Endometrial microvascular endothelial cells (primary cell): ENCODE data around the gene DCAF16. TPM values are rescaled to one million over a fixed set of nuclear protein-coding genes. Genes with fewer than 3 reads are reported as not detected.

Experiments
- in situ Hi-C: cut with HindIII; loops from 2 replicates; pipeline ENCODE4 v1.10.0; 2017; ENCODE audit warnings: low sequenced_read_pairs, low pct_unique_long_range_greater_than_20kb; ENCODE audit errors: inconsistent ontology term
- total RNA-seq: library from RNA; depleted of rRNA; stranded (reverse); fragments of >200 nt; gene quantifications from one replicate; pipeline ENCODE4 v1.2.3, GENCODE V29; 2015; ENCODE audit errors: inconsistent ontology term

Gene DCAF16
- total RNA-seq, 1 donor from 2014 or later = 17.5 TPM

DNA sequence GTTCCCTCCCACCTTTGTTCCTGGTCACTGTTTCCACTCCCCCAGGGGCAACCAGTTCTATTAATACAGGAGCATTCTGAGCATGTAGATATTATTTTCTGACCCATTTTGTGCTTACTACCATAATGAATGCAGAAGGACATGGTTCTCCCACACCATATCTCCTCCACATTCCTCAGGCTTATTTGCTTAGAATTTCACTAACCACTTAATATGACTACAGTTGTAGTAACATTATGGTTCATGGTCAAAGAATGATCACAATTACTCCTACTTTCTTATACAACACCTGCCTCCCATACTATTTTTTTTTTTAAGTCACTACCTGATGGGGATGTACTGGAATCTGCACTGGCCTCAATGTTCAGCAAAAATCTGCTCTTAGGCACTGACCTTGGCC lies 21.6 kb downstream of the DCAF16 start:
- in situ Hi-C loops = no loop called here

DNA sequence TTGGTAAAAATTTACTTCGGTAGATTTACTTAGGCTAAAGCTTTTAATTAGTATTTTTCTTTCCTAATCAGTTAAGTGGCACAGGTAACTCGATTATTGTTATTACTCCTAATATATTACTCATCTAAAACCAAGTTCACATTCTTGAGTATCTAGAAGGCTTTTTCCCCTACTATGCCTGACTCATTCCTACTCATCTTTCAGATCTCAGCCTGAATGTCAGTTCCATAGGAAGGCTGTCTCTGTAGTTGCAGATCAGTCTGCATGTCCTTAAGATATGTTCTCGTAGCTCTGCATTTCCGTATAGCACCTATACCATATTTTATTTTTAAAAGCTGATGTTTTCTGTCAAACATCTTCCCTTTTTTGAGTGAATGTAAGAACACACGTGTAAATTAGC lies 23.2 kb downstream of the DCAF16 start:
- in situ Hi-C loops = no loop called here

DNA sequence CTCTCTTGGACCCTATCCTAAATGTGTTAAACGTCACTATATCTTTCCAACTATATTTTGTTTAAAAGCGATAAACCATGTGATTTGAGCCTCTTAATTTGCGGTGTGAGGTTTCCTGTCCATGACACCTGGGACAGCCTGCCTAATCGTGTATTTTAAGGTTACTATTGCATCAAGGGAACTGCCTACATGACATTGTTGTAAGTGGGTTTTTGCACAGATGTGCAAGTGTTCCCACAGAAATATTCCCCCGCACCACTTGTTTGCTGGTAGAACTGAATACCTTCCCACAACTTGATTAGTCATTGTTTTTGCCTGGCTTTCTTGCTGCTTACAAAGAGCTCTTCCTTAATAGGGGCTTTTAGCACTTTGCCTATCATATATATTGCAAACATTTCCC lies 24.0 kb downstream of the DCAF16 start:
- in situ Hi-C loops = no loop called here

DNA sequence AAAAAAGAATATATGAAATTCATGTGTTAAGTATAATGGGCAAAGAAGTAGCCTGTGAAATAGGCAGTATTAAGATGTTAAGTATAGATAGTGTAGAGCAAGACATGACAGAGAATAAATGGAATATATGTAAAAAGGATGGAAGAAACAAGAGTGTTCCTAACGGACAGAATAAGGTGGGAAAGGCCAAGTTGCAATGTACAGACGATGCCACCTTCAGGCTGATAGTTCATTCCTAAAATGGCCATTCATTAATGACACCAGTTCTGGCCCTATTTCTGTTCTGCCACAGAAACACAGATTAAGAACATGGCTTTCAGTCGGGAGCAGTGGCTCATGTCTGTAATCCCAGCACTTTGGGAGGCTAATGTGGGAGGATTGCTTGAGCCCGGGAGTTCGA lies 24.7 kb downstream of the DCAF16 start:
- in situ Hi-C loops = no loop called here

DNA sequence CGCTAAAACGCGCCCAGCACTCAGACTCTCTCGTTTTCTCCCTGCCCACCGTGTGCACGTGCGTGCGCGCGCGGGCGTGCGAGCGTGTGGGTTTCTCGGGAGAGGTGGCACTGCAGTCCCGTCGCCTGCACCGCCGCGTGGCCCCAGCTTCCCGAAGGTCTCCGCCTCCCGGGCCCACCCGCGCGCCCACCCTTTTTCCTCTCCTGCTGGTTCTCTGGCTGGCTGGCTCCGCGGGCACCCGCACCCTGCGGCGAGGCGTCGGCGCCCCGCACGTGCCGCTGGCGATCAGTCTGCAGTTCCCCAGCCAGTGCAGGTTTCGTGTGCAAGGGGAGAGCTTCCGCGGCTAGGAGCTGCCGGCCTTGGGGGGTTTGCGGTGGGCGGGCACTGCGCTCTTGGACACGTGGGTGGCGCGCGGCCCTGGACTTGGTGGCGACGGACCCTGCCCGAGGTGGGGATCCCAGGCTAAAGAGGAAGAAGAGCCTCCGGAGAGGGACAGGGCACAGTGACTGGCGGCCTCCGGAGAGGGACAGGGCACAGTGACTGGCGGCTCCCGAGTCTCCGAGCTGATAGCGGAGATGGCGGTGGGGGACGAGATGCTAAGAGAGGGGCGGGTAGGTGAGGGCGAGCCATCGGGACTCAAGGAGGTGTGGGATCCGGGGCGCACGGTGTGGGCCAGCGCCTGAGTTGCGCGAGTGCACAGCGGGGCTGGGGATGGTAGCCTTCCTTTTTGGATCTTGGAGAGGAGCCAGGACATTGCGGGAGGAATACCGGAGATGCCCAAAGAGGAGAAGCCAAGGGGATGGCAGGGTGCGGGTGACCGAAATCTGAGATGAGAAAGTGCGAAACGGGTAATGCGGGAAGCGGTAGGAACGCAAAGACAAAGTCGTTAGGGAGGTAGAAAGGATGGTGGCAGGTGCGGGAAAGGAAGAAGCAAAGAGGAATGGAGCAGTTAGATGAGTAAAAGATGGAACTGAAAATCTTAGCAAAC lies 29.0 kb downstream of the DCAF16 start, which contains the start of gene FAM184B:
Gene FAM184B (minus strand): TSS at position 322 of the 988 bp plus-strand sequence. CDS start 322 bp downstream, outside the sequence.
- in situ Hi-C loops = no loop called here

DNA sequence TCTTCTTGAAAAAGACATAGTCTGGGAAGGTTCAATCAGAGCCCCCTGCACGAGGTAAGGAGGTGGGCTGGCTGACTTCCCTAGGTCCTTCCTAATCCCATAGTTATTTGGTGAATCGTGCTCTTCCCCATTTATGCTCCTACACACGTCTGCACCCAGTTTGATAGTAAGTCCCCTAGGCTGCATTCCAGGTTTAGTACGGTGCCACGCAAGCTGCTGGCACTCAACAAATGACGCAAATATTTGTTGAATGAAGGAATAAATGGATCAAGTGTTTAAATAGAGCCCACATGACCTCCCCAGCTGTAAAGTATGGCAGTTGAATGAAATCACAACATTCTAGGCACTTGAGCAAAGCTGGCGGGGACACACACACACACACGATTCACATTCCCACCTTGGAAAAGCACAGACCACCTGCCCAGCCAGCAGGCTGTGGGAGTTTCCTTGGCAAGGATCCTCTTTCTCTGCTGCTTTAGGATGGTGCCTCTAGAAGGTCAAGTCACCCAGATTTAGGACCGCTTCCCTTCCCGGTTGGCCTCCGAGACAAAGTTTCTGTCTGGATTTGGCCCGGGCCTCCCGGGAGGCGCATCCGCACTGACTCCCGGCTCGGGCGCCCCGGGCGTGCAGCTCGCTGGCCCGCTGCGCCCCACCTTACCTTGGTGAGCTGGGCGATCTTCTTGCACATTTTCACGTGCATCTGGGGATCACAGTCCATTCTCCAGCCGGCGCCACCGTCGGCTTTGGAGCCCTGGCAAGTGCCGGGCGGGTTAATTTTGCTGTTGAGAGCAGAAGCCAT lies 29.9 kb downstream of the DCAF16 start:
- in situ Hi-C loops = no loop called here

DNA sequence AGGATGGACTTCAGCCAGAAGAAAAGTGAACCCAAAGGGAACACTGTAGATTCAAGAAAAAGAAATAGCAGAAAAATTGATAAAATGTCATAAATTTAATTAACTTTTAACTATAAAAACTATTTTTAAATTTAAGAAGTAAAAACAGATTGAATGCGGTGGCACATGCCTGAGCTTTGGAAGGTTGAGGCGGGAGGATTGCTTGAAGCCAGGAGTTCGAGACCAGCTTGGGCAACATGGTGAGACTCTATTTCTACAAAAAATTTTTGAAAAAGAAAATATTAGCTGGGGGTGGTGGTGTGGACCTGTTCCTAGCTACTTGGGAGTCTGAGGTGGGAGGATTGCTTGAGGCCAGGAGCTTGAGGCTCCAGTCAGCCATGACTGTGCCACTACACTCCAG lies 32.1 kb downstream of the DCAF16 start:
- in situ Hi-C loops = no loop called here

DNA sequence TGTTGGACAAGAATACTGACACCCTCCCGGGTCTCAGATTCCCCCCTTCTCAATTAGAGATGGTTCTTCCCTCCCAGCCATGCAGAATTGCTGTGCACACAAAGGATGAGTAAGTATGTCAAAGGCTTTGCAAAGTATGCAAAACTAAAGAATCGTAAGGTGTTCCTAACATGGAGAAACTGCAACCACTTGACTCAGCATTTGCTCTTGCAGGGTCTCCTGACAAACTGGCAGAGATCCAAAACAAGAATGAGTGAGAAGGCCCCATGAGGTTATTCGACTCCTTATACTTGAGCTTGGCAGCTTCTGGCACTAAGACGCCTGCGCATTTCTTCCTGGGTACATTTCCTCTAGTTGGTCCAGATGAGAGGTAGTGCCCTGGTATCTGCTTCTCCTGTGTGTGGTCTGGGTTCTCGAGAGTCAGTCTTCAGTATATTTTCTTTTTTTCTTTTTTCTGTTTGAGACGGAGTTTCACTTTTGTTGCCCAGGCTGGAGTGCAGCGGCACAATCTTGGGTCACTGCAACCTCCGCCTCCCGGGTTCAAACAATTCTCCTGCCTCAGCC lies 37.3 kb downstream of the DCAF16 start:
- in situ Hi-C loops = no loop called here

DNA sequence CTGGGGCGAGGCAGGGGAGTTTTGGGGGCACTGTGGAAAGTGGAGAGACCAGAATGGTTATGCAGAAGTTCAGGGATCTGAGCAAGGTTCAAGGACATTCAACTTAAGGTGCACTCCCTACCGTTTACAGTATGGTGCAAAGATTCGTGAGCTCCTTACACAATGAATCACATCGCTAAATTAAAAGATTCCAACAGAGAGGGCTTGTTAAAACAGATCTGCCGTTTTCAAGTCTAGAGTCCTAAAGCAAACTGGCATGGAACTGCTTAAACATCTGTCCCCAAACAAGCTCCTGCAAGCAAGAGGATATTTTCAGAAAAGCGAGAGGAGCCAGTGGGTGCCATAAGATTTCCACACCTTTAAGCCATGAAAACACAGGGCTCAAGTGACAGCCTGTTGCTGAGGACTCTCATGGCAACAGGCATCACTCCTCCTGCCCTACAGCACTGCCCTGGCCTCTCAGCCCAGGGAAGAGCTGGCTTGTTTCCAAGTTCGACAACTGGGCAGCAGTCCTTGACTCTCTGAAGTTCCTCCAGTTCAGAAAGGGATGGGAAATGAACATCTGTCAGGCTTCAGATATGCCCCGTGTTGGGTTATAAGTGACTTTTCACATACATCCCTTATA lies 39.2 kb downstream of the DCAF16 start:
- in situ Hi-C loops = no loop called here

DNA sequence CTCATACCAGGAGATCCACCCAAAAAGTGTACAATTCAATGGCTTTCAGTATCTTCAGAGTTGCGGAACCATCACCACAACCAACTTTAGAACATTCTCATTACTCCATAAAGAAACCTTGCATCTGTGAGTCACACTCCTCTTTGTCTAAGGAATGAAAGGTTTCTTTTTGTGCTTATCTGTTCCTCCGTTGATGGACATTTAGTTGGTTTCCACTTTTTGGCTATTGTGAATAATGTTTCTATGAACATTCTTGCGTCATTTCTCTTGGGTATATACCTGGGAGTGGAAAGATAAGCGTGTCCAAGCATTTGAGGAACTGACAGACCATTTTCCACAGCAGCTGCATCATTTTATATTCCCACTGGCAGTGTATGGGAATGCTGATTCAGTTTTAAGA lies 39.7 kb downstream of the DCAF16 start:
- in situ Hi-C loops = no loop called here

DNA sequence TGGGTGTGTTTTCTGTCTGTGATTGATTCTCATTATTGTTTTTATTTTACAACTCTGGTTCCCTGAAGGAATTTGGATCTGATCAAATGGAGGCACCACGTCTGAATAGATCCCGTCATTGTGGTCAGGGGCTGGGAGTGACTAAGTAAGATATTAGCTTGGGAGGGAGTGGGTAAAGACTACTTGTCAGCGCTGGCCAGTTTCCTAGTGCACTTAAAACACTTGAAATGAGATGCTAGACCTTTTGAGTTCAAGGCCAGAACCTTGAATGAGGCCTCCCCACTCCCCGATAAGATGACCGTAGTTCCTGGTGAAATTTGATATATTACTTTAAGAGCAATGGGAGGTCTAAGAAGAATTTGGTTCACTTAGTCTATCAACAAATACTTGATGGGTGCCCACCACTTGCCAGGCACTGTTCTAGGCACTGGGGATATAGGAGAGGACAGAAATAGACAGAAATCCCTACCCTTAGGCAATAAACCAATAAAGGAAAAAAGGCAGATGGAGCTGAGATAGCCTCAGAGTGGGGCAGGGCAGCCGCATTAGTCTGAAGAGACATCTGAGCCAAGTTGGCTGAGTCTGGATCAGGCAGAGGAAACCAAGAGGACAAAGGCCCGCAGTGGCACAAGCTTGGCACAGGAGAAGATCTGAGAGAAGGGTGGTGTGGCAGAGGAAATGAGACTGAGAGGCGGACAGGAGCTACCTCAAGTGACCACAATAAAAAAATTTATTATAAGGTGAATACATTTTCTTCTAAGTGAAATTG lies 41.0 kb downstream of the DCAF16 start:
- in situ Hi-C loops = no loop called here

DNA sequence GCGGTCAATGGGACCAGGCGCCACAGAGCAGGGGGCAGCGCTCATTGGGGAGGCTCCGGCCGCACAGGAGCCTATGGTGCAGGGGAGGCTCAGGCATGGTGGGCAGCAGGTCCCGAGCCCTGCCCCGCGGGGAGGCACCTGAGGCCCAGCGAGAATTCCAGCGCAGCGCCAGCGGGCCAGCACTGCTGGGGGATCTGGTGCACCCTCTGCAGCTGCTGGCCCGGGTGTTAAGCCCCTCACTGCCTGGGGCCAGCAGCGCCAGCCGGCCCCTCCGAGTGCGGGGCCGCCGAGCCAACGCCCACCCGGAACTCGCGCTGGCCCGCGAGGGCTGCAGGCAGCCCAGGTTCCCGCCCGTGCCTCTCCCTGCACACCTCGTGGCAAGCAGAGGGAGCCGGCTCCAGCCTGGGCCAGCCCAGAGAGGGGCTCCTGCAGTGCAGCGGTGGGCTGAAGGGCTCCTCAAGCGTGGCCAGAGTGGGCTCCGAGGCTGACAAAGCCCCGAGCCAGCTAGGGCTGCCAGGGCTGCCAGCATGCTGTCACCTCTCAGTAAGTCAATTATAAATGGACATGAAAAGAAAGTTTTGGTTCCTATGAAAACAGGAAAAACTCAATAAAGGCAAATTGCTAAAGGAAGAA lies 43.6 kb downstream of the DCAF16 start:
- in situ Hi-C loops = no loop called here

DNA sequence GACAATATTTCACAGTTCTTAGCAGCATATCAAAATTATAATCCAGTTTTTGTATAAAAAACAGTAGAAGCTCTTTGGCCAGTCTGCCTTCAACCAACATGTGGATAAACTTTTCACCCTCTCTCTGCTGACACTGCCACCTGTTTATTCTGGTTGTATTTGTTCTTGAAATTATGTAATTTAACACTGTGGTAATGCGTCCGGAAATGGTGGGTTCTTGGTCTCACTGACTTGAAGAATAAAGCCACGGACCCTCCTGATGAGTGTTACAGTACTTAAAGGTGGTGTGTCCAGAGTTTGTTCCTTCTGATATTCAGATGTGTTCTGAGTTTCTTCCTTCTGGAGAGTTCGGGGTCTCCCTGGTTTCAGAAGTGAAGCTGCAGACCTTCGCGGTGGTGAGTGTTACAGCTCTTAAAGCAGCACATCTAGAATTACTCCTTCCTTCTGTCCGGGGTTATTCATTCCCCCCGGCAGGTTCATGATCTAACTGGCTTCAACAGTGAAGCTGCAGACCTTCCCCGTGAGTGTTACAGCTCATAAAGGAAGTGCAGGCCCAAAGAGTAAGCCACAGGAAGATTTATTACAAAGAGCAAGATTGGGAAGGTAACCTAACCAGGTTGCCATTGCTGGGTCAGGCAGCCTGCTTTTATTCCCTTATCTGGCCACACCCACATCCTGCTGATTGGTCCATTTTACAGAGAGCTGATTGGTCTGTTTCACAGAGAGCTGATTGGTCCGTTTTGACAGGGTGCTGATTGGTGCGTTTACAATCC lies 44.9 kb downstream of the DCAF16 start:
- in situ Hi-C loops = no loop called here

DNA sequence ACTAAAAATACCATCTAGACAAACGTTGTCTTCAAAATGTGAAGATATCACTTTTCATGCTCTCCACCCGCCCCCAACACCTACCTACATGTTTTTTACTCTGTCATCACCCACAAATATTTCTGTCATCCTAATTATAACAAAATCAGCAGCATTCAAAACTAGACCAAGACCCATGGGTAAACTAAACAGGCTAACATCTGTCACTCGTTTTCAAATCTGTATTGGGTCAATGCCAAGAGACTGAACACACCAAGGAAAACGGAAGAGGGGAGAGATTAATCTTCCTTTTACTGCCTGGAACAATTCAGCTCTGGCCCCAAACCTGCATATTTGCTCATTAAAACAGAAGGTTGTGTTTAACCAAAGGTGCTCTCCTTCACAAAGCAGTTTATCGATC lies 46.6 kb downstream of the DCAF16 start:
- in situ Hi-C loops = no loop called here

DNA sequence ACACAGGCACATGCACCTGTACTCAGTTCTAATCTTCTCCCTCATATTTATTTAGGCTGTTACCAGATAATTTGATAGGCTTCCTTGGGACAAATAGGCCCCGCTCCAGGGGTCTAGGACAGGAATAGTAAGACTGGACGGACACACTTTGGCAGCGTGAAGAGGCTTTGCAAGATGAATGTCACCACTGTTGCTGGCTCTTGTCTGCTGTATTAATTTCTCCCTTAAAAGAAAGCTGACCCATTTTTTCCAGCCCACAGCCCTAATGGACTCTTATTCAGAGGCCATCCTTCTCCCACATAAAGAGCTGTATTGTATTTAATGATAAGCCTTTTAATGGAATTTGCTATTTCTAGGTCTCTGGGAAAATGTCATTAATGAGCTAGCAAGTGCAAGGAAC lies 47.1 kb downstream of the DCAF16 start:
- in situ Hi-C loops = no loop called here

DNA sequence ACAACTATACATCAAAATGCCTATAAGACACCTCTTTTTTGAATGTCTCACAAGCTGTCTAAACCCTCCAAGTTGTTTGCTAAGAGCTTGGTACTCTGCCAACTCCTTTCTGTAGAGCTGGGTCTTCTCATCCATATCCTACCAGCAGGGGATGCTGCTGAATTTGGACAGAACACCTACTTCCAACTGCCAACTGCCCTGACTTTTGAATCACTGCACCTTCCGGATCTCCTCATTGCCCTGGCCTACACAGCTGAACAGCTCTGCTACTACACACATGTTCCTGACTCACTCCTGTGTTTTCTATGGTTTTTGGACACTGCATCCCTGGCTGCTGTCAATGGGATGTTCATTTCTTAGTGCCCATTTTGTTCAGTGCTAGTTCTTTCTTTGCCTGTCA lies 47.8 kb downstream of the DCAF16 start:
- in situ Hi-C loops = no loop called here

DNA sequence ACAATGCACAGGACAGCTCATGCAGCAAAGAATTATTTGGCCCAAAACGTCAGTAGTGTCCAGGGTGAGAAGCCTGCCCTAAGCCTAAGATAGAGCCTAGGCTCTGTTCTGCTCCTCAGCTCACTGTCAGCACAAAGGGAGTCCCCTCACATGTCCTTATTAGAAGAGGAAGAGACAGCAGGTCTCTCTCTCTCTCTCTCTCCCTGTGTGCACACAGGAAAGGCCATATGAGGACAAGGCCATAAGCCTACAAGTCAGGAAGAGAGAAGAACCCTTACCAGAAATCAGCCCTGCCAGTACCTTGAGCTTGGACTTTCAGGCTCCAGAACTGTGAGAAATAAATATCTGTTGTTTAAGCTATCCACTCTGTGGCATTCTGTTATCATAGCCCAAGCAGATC lies 49.5 kb downstream of the DCAF16 start:
- in situ Hi-C loops = no loop called here
